Upper lobe of left lung (tissue), 6 donors: Measurements from ENCODE around the gene FBLIM1. TPM values are rescaled to one million over a fixed set of nuclear protein-coding genes. Genes with fewer than 3 reads are reported as not detected.
A peak's percentile ranks its signal among the peaks of the same experiment; 100 is the strongest.

Experiments
- ATAC-seq, 2 donors: fragments of 200-7000 bp; cut with Tn5 transposase; one replicate each; pipeline ENCODE4 v1.9.1; 2022; ENCODE audit warnings: mild to moderate bottlenecking in 2 of 2, moderate library complexity in 2 of 2; ENCODE audit not compliant: low FRiP score in 2 of 2
- DNase-seq, 2 donors: peaks; one replicate each; pipeline ENCODE4 v3.0.0-alpha.2; 2019 to 2020
- H3K27ac ChIP-seq, 4 donors: fragments of 200-600 bp; sonication (generic); one replicate each; pipeline ENCODE4 v1.5.1; 2016 to 2019
- H3K27me3 ChIP-seq, 4 donors: fragments of 200-600 bp; sonication (generic); one replicate each; pipeline ENCODE4 v1.5.1; 2017 to 2019
- H3K36me3 ChIP-seq, 4 donors: fragments of 200-600 bp; sonication (generic); one replicate each; pipeline ENCODE4 v1.5.1; 2016 to 2019
- H3K4me1 ChIP-seq, 4 donors: fragments of 200-600 bp; sonication (generic); one replicate each; pipeline ENCODE4 v1.5.1; 2018 to 2019
- H3K4me3 ChIP-seq, 4 donors: fragments of 200-600 bp; sonication (generic); one replicate each; pipeline ENCODE4 v1.5.1; 2017 to 2019; ENCODE audit warnings: mild to moderate bottlenecking in 2 of 4, moderate library complexity in 1 of 4
- H3K9me3 ChIP-seq, 4 donors: fragments of 200-600 bp; sonication (generic); one replicate each; pipeline ENCODE4 v1.5.1; 2018 to 2019
- CTCF ChIP-seq, 6 experiments: fragments of 450-650 bp in 4 of 6; fragments of 200-600 bp in 2 of 6; sonication (generic) in 2 of 6; IDR thresholded peaks; one replicate each; pipeline ENCODE4 v1.5.1; 2016 to 2019; ENCODE audit warnings: antibody characterized with exemption in 6 of 6
- EP300 ChIP-seq, 4 donors: sonication (generic); formaldehyde crosslinking; IDR thresholded peaks; one replicate each; pipeline ENCODE4 v1.5.1; 2017; ENCODE audit warnings: antibody characterized with exemption in 4 of 4, control low read depth in 2 of 4
- POLR2A ChIP-seq, 4 donors: fragments of 450-650 bp; IDR thresholded peaks; one replicate each; pipeline ENCODE4 v1.5.1; 2016 to 2017; ENCODE audit warnings: antibody characterized with exemption in 4 of 4, mild to moderate bottlenecking in 2 of 4
- POLR2AphosphoS5 ChIP-seq, 2 donors: sonication (generic); formaldehyde crosslinking; IDR thresholded peaks; one replicate each; pipeline ENCODE4 v1.5.1; 2017; ENCODE audit warnings: antibody characterized with exemption in 2 of 2
- WGBS, 2 donors: methylation state at CpG; one replicate each; pipeline ENCODE4 v1.1.5; 2017 to 2018; 5-methylcytosine and 5-hydroxymethylcytosine counted together
- total RNA-seq, 6 donors: library from RNA; depleted of rRNA in 4 of 6; stranded (reverse); fragments of >200 nt in 4 of 6; gene quantifications; one replicate each; pipeline versions ENCODE4 v1.1.0 to v1.2.1, GENCODE V29; 2016 to 2021
- donor health status: DM: no; HTN: no; CAD: no; lungs with moderate emphysema.
- donor health status: DM: no; HTN: yes; CAD: no; lungs with severe emphysema.

FBLIM1 gene
- total RNA-seq, 6 donors from 2014 or later, result 11.2 to 51.3 (median 35.1) TPM

- Histone ChIP-seq H3K4me3 (no peak overlapping the region), H3K27me3 (no peaks in the 10 kb centered on the region), H3K27ac (no peak overlapping the region), H3K4me1 (no peaks in the 10 kb centered on the region), H3K9me3 (no peaks in the 10 kb centered on the region), H3K36me3 (peaks cover 42 to 98% (median 82%) of the 10 kb centered on the region in 4 donors)
- 98 to 100% methylated on average over 1 to 7 of the region's 9 CpGs for WGBS, 2 donors
- TF ChIP-seq POLR2A (IDR thresholded peaks at IDR 0.05) (no peak), POLR2AphosphoS5 (IDR thresholded peaks at IDR 0.05) (no peak), EP300 (IDR thresholded peaks at IDR 0.05) (no peak), CTCF (IDR thresholded peaks at IDR 0.05) (no peak)
- ATAC-seq, result no peak
- DNase-seq, result no peak
Measured at GRCh38 chr1:15726508-15726907, 32.1 kb upstream of the FBLIM1 start.

GRCh38 chr1:15727021-15727420 is 31.6 kb upstream of the FBLIM1 start:
- no peaks in the 10 kb centered on the region for H3K27me3 ChIP-seq
- H3K36me3 ChIP-seq, result peaks cover 45 to 98% (median 85%) of the 10 kb centered on the region in 4 donors

GRCh38 chr1:15727424-15727823 is 31.2 kb upstream of the FBLIM1 start:
- Histone ChIP-seq H3K9me3 (no peaks in the 10 kb centered on the region), H3K4me3 (no peak overlapping the region), H3K27me3 (no peaks in the 10 kb centered on the region), H3K27ac (no peak overlapping the region), H3K4me1 (peaks cover 0 to 4% (median 0%) of the 10 kb centered on the region in 4 donors), H3K36me3 (peaks cover 48 to 98% (median 88%) of the 10 kb centered on the region in 4 donors)
- no peak for ATAC-seq
- TF ChIP-seq EP300 (IDR thresholded peaks at IDR 0.05) (no peak), POLR2A (IDR thresholded peaks at IDR 0.05) (no peak)
- 88 to 89% methylated on average over 8 to 13 of the region's 13 CpGs for WGBS, 2 donors
- DNase-seq, result no peak

More at GRCh38 chr1:15727021-15727420, 31.6 kb upstream of the FBLIM1 start:
- Histone ChIP-seq H3K4me1 (peaks cover 0 to under 1% (median 0%) of the 10 kb centered on the region in 4 donors), H3K27ac (no peak overlapping the region), H3K4me3 (no peak overlapping the region), H3K9me3 (no peaks in the 10 kb centered on the region)
- DNase-seq (peak in 1 of 2 donors; percentile 73), ATAC-seq (no peak)
- no peak for TF ChIP-seq CTCF (IDR thresholded peaks at IDR 0.05)
- TF ChIP-seq POLR2A (IDR thresholded peaks at IDR 0.05), result no peak
- TF ChIP-seq POLR2AphosphoS5 (IDR thresholded peaks at IDR 0.05), result no peak
- TF ChIP-seq EP300 (IDR thresholded peaks at IDR 0.05), result no peak
- 87 to 88% methylated on average over 12 to 16 of the region's 21 CpGs for WGBS, 2 donors

GRCh38 chr1:15727866-15728534 is 30.6 kb upstream of the FBLIM1 start:
- Histone ChIP-seq H3K9me3 (no peaks in the 10 kb centered on the region), H3K27me3 (no peaks in the 10 kb centered on the region), H3K36me3 (peaks cover 51 to 98% (median 89%) of the 10 kb centered on the region in 4 donors), H3K4me1 (peaks cover 0 to 7% (median 0%) of the 10 kb centered on the region in 4 donors), H3K27ac (no peak overlapping the region), H3K4me3 (no peak overlapping the region)
- peak in 1 of 2 donors; percentile 75 for DNase-seq
- no peak for ATAC-seq
- no peak for TF ChIP-seq POLR2A (IDR thresholded peaks at IDR 0.05)
- no peak for TF ChIP-seq CTCF (IDR thresholded peaks at IDR 0.05)
- TF ChIP-seq POLR2AphosphoS5 (IDR thresholded peaks at IDR 0.05), result no peak
- no peak for TF ChIP-seq EP300 (IDR thresholded peaks at IDR 0.05)
- WGBS, 2 donors, result 94 to 98% methylated on average over 12 to 21 of the region's 23 CpGs

GRCh38 chr1:15728937-15729657 is 29.5 kb upstream of the FBLIM1 start:
- Histone ChIP-seq H3K4me1 (peaks cover 0 to 7% (median 0%) of the 10 kb centered on the region in 4 donors), H3K4me3 (no peak overlapping the region), H3K27me3 (no peaks in the 10 kb centered on the region), H3K36me3 (peaks cover 54 to 98% (median 92%) of the 10 kb centered on the region in 4 donors), H3K9me3 (no peaks in the 10 kb centered on the region), H3K27ac (no peak overlapping the region)
- ATAC-seq, result no peak
- TF ChIP-seq EP300 (IDR thresholded peaks at IDR 0.05) (no peak), POLR2AphosphoS5 (IDR thresholded peaks at IDR 0.05) (no peak), POLR2A (IDR thresholded peaks at IDR 0.05) (no peak), CTCF (IDR thresholded peaks at IDR 0.05) (no peak)
- peak in 1 of 2 donors; percentile 48 for DNase-seq
- WGBS, 2 donors, result 92 to 95% methylated on average over 18 to 21 of the region's 22 CpGs
